HG02759 (cell line): ENCODE data around the gene PFN1.

Source experiments
- ATAC-seq: cut with Tn5 transposase; IDR thresholded peaks from one replicate; pipeline ENCODE4 v1.9.1; 2021; ENCODE audit warnings: mild to moderate bottlenecking, moderate library complexity; ENCODE audit not compliant: unreplicated experiment

The PFN1 gene

GRCh38 chr17:4968486-4969046 is 20.2 kb upstream of the PFN1 start:
- ATAC-seq: no peak

- ATAC-seq: peak; percentile 66
Measured at GRCh38 chr17:4967539-4968485, 19.5 kb upstream of the PFN1 start, which contains the start of gene SPAG7. Gene SPAG7, minus strand, starts transcription at chr17:4967817. Its CDS starts 13 bp downstream, at chr17:4967804.

- ATAC-seq: peak; percentile 76
Measured at GRCh38 chr17:4966844-4967538, 18.7 kb upstream of the PFN1 start.

GRCh38 chr17:4965311-4965986 is 17.1 kb upstream of the PFN1 start:
- no peak for ATAC-seq

- ATAC-seq: no peak
Measured at GRCh38 chr17:4960279-4960922, 12.1 kb upstream of the PFN1 start.

DNA sequence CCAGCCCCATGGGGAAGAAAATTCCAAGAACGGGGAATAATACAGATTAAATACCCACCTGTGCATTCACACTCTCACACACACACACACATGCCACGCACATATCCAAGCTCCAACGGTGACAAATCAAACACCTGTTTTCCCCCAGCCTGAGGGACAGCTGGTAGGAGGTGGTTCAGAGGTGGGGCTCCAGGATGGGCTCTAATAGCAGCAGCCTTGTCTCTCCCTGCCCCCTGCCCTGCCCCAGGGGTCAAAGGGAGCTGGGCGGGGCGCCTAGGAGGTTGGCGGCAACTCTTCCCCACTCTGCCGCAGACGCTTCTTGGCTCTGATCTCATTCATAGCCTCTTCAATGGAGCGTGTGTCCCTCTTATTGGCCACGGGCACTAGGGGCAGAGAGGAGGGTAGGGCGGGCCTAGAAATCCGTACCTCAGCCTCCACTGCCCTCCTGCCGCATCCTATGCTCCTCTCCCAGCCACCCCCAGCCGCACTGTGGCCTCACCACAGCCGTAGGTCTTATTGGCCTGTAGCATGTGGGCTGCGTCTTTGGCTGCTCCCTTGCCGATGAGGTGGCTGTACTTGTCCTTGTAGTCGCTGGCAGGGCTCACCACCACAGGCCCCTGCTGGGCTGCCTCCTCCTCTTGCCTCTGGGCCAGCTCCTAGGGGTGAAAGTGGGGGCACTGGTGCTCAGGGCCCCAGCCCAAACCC is 11.1 kb upstream of the PFN1 start:
- ATAC-seq: no peak

DNA sequence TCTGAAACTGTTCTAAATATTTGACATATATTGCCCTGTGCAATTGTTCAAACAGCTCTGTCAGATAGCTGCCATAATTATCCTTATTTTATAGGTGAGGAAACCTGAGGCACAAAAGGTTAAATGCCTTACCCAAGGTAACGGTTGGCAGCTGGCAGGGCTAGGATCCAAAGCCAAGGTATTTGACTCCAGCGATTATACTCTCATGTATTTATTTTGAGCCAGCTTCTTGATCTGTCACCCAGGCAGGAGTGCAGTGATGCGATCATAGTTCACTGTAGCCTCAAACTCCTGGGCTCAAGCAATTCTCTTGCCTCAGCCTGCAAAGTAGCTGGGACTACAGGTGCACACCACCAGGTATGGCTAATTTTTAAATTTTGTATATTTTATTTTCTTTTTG is 9.8 kb upstream of the PFN1 start:
- ATAC-seq: no peak

- ATAC-seq: no peak
Measured at GRCh38 chr17:4956493-4957061, 8.2 kb upstream of the PFN1 start.

DNA sequence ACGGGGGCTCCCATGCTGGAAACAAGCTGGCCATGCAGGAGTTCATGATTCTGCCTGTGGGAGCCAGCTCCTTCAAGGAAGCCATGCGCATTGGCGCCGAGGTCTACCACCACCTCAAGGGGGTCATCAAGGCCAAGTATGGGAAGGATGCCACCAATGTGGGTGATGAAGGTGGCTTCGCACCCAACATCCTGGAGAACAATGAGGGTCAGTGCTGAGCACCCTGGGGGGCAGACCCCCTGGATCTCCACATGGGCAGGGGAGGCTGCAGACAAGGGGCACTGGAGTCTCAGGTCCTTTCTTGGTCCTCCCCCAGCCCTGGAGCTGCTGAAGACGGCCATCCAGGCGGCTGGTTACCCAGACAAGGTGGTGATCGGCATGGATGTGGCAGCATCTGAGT is 6.8 kb upstream of the PFN1 start:
- ATAC-seq: no peak

DNA sequence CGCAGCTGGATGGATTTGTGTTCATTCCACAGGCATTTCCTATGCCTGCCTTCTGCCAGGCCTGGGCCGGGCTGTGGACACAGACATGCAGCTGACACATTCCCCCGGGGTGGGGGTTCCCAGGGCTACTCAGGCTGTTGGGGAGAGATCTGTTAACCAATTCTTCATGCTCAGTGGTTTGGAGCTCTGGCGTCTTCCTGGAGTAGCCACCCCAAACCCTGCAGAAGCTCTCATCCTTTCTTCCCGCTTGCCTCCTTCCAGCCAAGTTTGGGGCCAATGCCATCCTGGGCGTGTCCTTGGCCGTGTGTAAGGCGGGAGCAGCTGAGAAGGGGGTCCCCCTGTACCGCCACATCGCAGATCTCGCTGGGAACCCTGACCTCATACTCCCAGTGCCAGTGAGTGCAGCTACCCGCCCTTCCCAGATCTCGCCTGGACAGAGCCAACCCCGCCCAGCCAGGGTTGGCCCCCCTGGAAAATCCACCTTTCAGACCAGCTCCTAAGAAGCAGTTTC is 5.2 kb upstream of the PFN1 start:
- ATAC-seq: no peak

GRCh38 chr17:4951486-4951885 is 3.2 kb upstream of the PFN1 start:
- no peak for ATAC-seq

GRCh38 chr17:4950746-4951204 is 2.4 kb upstream of the PFN1 start, which contains the start of gene ENO3:
Gene ENO3, plus strand, starts transcription at chr17:4951119. Its CDS starts 711 bp downstream, at chr17:4951830.
- ATAC-seq: no peak

DNA sequence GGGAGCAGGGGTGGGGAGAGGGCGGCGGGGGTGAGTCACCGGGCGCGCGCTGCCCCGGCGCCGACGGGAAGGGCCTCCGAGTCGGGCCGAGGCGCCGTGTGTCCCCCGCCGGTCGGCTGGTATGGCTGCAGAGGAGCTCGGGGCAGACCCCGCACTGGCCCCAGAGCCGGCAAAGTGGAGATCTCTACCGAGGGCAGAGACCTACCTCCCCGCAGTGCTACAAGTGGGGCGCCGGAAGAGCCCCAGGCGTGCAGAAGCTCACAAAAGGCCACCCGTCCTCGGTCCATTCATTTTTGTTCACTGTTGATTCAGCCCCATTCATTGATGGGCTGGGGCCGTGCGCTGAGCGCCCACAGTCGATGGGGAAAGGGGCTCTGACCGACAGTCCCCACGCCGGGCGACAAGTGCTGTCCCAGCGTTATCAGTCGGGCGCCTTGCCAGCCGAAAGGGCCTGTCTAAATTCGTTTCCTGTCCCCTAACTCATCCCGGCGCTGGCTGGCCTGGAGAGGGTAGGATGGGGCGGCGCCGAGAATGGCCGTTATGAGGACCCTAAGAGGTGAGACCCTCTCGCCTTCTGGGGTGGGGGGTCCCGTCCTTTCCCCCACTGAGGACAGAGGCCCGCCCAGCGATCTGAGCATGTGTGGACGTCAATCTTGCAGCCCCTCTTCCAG is 1.9 kb upstream of the PFN1 start:
- ATAC-seq: peak; percentile 3

- ATAC-seq: peak; percentile 34
Measured at GRCh38 chr17:4949321-4950074, 1.2 kb upstream of the PFN1 start.

DNA sequence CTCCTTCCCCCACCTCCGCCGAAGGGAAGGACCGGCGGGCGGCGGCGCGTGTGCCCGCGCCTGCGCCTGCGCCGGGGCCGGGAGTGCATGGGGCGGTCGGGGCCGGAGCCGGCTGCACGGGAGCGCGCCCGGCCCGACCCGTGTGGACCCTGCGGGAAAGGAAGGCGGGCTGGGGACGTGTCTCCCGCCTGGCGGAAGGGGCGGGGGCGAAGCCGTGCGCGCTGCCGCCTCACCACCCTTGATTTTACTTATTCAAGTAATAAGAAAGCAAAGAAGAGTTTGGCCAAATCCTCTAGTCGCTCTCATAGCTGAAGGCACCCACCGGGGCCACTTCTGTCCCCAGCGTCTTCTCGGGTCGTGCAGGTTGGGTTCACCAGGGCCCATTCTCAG is 596 bp upstream of the PFN1 start:
- peak; percentile 44 for ATAC-seq

- ATAC-seq: no peak
Measured at GRCh38 chr17:4947411-4948165, 742 bp downstream of the PFN1 start.

DNA sequence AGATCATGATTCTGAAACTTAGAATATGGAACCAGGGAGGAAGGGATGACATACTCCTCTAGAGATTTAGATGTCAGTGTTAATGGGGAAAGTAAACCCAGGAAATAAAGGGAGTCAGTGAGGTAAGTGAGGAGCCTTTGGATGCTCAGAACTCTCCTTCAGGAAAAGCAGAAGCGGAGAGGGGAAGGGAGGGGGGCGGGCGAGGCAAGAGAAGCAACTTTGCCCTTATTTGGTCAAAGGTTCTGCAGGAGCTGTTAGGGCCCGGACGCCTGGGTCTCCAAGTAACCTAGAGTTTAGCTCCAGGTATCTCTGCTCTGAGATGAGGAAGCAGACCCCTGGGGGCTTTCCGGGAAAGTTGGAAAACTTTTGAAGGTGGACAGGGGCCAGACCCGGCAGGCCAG is 1.3 kb downstream of the PFN1 start:
- no peak for ATAC-seq
